Smooth muscle cell (in vitro differentiated cells): Measurements from ENCODE around the gene YTHDC2. TPM values are rescaled to one million over a fixed set of nuclear protein-coding genes. Genes with fewer than 3 reads are reported as not detected.

ENCODE experiments used
- DNase-seq: peaks from one replicate; lab custom pipeline; 2025; ENCODE audit not compliant: unreplicated experiment; lab: John Stamatoyannopoulos, UW
- H2AFZ ChIP-seq: fragments of 200-600 bp; sonication (generic); 2 replicates; pipeline ENCODE4 v1.6.0; 2016; ENCODE audit warnings: antibody characterized with exemption, low read depth, mild to moderate bottlenecking
- H3F3A ChIP-seq: fragments of 200-600 bp; sonication (generic); 2 replicates; pipeline ENCODE4 v1.6.0; 2017; ENCODE audit warnings: antibody characterized with exemption, low read depth
- H3K27ac ChIP-seq: fragments of 200-600 bp; sonication (generic); 2 replicates; pipeline ENCODE4 v1.5.1; 2016; ENCODE audit warnings: low read depth, mild to moderate bottlenecking
- H3K27me3 ChIP-seq: fragments of 200-600 bp; sonication (generic); 2 replicates; pipeline ENCODE4 v1.6.1; 2016; ENCODE audit warnings: low read depth, mild to moderate bottlenecking
- H3K36me3 ChIP-seq: fragments of 200-600 bp; sonication (generic); 2 replicates; pipeline ENCODE4 v1.5.1; 2016; ENCODE audit warnings: low read depth
- H3K4me1 ChIP-seq: fragments of 200-600 bp; sonication (generic); 2 replicates; pipeline ENCODE4 v1.5.1; 2016; ENCODE audit warnings: low read depth
- H3K4me2 ChIP-seq: fragments of 200-600 bp; sonication (generic); 2 replicates; pipeline ENCODE4 v1.6.0; 2016; ENCODE audit warnings: mild to moderate bottlenecking
- H3K4me3 ChIP-seq: fragments of 200-600 bp; sonication (generic); 2 replicates; pipeline ENCODE4 v1.5.1; 2016; ENCODE audit warnings: mild to moderate bottlenecking
- H3K79me2 ChIP-seq: fragments of 200-600 bp; sonication (generic); 2 replicates; pipeline ENCODE4 v1.6.0; 2016; ENCODE audit warnings: low read depth, mild to moderate bottlenecking
- H3K9ac ChIP-seq: fragments of 200-600 bp; sonication (generic); 2 replicates; pipeline ENCODE4 v1.6.0; 2016; ENCODE audit warnings: low read depth
- H3K9me3 ChIP-seq: fragments of 200-600 bp; sonication (generic); replicated peaks from 2 replicates; pipeline ENCODE4 v1.5.1; 2016; ENCODE audit warnings: low read depth
- H4K20me1 ChIP-seq: fragments of 200-600 bp; sonication (generic); 2 replicates; pipeline ENCODE4 v1.6.0; 2016; ENCODE audit warnings: low read depth
- CTCF ChIP-seq: fragments of 200-600 bp; sonication (generic); IDR thresholded peaks from 2 replicates; pipeline ENCODE4 v1.5.1; 2017; ENCODE audit warnings: borderline replicate concordance, mild to moderate bottlenecking, antibody characterized with exemption; ENCODE audit not compliant: insufficient read depth, poor library complexity, severe bottlenecking
- WGBS: methylation state at CpG from one replicate; pipeline ENCODE4 v1.1.7; 2016; ENCODE audit warnings: low lambda C conversion rate; 5-methylcytosine and 5-hydroxymethylcytosine counted together
- polyA plus RNA-seq: library from polyadenylated mRNA; unstranded; fragments of >200 nt; fragmentation: Nextera tagmentation; extraction: Ambion mirVana; gene quantifications from 2 replicates; pipeline ENCODE4 v1.2.1, GENCODE V29; 2016
- total RNA-seq: library from RNA; depleted of rRNA; stranded (reverse); fragments of >200 nt; gene quantifications from 2 replicates; pipeline ENCODE4 v1.2.3, GENCODE V29; 2014

Gene YTHDC2
- total and polyA plus RNA-seq, 2 experiments from 2014 or later: 5.4 to 12.7 TPM

- Histone ChIP-seq H4K20me1 (peaks cover 3% of the 10 kb centered on the region), H2AFZ (no peak overlapping the region), H3K4me1 (peaks cover 4% of the 10 kb centered on the region), H3K4me3 (no peak overlapping the region), H3F3A (no peaks in the 10 kb centered on the region), H3K79me2 (peaks cover 70% of the 10 kb centered on the region), H3K4me2 (no peak overlapping the region), H3K27ac (no peak overlapping the region), H3K36me3 (no peaks in the 10 kb centered on the region), H3K27me3 (no peaks in the 10 kb centered on the region), H3K9me3 (no peaks in the 10 kb centered on the region), H3K9ac (no peak overlapping the region)
- TF ChIP-seq CTCF: no peak
- no peak for DNase-seq
Observed at GRCh38 chr5:113520429-113520828, 6.9 kb downstream of the YTHDC2 start.

- H3K4me1 ChIP-seq: peaks cover 3% of the 10 kb centered on the region
- H3K27me3 ChIP-seq: no peaks in the 10 kb centered on the region
- no peaks in the 10 kb centered on the region for H3K9me3 ChIP-seq
- H3K4me3 ChIP-seq: no peak overlapping the region
- TF ChIP-seq CTCF: no peak
- H3K36me3 ChIP-seq: no peaks in the 10 kb centered on the region
- H3K9ac ChIP-seq: no peak overlapping the region
- no peak overlapping the region for H2AFZ ChIP-seq
- no peaks in the 10 kb centered on the region for H3F3A ChIP-seq
- no peak for DNase-seq
- no peak overlapping the region for H3K27ac ChIP-seq
- peaks cover 66% of the 10 kb centered on the region for H3K79me2 ChIP-seq
- no peak overlapping the region for H3K4me2 ChIP-seq
- peaks cover 3% of the 10 kb centered on the region for H4K20me1 ChIP-seq
Observed at GRCh38 chr5:113520899-113521298, 7.4 kb downstream of the YTHDC2 start.

GRCh38 chr5:113523168-113523567, 9.7 kb downstream of the YTHDC2 start:
- H3K4me3 ChIP-seq: no peak overlapping the region
- no peak for TF ChIP-seq CTCF
- H3K4me2 ChIP-seq: no peak overlapping the region
- H2AFZ ChIP-seq: no peak overlapping the region
- H3K9ac ChIP-seq: no peak overlapping the region
- no peaks in the 10 kb centered on the region for H3K9me3 ChIP-seq
- no peak for DNase-seq
- WGBS: 94% methylated on average over 2 of the region's 2 CpGs
- H4K20me1 ChIP-seq: peaks cover 3% of the 10 kb centered on the region
- no peaks in the 10 kb centered on the region for H3F3A ChIP-seq
- peaks cover 48% of the 10 kb centered on the region for H3K79me2 ChIP-seq
- no peaks in the 10 kb centered on the region for H3K36me3 ChIP-seq
- H3K27me3 ChIP-seq: no peaks in the 10 kb centered on the region
- no peak overlapping the region for H3K27ac ChIP-seq
- no peaks in the 10 kb centered on the region for H3K4me1 ChIP-seq

GRCh38 chr5:113524927-113525326, 11.4 kb downstream of the YTHDC2 start:
- Histone ChIP-seq H3K9ac (no peak overlapping the region), H3K4me3 (no peak overlapping the region), H4K20me1 (peaks cover 3% of the 10 kb centered on the region), H3K4me2 (no peak overlapping the region), H3F3A (no peaks in the 10 kb centered on the region), H2AFZ (no peak overlapping the region), H3K4me1 (no peaks in the 10 kb centered on the region), H3K79me2 (peaks cover 36% of the 10 kb centered on the region), H3K27ac (no peak overlapping the region), H3K27me3 (no peaks in the 10 kb centered on the region), H3K9me3 (no peaks in the 10 kb centered on the region), H3K36me3 (peaks cover 6% of the 10 kb centered on the region)
- WGBS: 94% methylated on average over 2 of the region's 2 CpGs
- TF ChIP-seq CTCF: no peak
- no peak for DNase-seq
